Activated CD4-positive, alpha-beta T cell treated with anti-CD3 and anti-CD28 coated beads, Interleukin-2, Interleukin-6, amounts not matched to agents 100 ng/mL and 50 ng/mL, durations not matched to agents 16 hours and 8 hours (primary cell): Measurements from ENCODE around the gene OSBPL5.
"Not testable (repeated sequence)": the region's sequence is repeated elsewhere in the genome, so short reads cannot be mapped to it uniquely, and the experiment has no call there.

ENCODE experiments used
- DNase-seq: peaks from one replicate; pipeline ENCODE4 v3.0.0-alpha.2; 2020

The OSBPL5 gene

DNA sequence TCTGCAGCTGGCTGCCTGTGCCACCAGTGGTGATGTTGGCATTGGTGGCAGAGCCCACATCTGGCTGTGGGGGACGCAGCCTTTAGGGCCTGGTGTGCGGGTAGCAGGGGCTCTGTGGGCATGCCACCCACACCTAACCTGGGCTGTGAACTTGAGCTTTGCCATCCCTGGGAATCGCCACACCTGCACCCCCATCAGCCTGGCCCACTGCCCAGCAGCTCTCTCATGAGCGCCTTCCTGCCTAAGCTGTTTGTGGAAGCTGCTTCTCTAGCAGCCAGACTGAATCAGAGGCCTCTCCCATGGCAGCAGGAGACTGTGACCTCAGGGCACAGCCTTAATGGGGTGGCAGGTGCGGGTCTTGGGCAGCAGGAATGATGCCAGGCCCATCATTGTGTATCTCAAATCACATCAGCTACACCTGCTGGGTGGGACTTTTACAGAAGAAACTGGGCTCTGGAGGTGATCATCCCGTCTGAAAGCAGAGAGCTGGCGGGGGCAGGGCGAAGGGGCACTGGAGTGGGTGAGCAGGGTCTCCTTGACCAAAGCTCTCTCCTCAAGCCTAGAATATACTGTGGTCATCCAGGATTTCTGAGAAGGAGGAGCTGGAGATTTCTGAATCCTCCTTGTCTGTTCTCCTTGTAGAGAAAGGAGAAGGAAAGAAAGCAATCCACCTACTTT is 90.1 kb downstream of the OSBPL5 start:
- DNase-seq, result no peak

DNA sequence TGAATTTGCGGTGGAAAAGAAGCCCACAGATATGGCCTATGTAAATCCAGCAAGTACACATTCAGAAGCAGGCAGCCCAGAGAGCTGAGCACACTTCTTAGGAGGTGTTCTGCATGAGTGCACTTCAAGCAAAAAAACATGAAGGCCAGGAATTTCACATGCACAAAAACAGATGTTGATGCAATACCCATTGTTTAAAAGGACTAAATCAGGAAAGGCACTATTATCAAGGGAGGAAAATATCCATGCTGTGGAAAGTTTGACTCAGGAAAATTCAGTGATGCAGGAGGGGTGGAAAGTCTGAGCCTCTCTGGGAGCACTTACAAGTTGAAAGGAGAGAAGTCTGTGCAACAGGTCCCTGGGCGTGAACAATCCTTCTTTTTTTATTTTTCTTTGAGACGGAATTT is 92.1 kb downstream of the OSBPL5 start:
- no peak for DNase-seq

DNA sequence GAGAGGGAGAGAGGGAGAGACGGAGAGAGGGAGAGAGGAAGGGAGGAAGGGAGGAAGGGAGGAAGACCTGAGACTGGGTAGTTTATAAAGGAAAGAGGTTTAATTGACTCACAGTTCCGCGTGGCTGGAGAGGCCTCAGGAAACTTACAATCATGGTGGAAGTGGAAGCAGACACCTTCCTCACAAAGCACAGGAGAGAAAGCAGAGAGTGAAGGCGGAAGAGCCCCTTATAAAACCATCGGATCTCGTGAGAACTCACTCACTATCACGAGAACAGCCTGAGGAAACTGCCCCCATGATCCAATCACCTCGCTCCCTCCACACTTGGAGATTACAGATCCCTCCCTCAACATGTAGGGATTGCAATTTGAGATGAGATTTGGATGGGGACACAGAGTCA is 95.7 kb downstream of the OSBPL5 start:
- DNase-seq, result no peak

DNA sequence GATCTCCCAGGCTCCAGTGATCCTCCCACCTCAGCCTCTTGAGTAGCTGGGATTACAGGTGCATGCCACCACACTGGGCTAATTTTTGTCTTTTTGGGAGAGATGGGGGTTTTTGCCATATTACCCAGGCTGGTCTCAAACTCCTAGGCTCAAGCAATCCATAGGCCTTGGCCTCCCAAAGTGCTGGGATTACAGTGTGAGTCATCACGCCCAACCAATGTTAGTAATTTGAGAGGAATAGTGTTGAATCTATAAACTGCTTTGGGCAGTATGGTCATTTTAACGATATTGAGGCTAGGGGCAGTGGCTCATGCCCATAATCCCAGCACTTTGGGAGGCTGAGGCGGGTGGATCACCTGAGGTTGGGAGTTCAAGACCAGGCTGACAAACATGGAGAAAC is 98.8 kb downstream of the OSBPL5 start:
- not testable (repeated sequence) for DNase-seq

DNA sequence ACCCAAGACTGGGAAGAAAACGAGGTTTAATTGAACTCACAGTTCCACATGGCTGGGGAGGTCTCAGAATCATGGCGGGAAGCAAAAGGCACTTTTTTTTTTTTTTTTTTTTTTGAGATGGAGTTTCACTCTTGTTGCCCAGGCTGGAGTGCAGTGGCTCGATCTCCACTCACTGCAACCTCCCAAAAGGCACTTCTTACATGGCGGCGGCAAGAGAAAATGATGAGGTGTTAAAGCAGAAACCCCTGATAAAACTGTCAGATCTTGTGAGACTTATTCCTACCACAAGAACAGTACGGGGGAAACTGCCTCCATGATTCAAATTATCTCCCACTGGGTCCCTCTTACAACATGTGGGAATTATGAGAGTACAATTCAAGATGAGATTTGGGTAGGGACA is 100.4 kb downstream of the OSBPL5 start:
- not testable (repeated sequence) for DNase-seq

DNA sequence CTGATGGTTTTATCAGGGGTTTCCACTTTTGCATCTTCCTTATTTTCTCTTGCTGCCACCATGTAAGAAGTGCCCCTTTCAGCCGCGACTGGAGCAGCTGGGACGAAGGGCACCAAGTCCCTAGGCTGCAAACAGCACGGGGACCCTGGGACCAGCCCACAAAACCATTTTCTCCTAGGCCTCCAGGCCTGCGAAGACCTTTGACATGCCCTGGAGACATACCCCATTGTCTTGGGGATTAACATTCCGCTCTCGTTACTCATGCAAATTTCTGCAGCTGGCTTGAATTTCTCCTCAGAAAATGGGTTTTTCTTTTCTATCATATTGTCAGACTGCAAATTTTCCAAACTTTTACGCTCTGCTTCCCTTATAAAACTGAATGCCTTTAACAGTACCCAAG is 101.2 kb downstream of the OSBPL5 start:
- not testable (repeated sequence) for DNase-seq

DNA sequence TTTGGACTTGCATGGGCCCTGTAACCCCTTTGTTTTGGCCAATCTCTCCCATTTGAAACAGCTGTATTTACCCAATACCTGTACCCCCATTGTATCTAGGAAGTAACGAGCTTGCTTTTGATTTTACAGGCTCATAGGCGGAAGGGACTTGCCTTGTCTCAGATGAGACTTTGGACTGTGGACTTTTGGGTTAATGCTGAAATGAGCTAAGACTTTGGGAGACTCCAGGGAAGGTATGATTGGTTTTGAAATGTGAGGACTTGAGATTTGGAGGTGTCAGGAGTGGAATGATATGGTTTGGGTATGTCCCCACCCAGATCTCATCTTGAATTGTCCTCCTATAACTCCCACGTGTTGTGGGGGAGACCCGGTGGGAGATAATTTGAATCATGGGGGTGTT is 101.7 kb downstream of the OSBPL5 start:
- not testable (repeated sequence) for DNase-seq

DNA sequence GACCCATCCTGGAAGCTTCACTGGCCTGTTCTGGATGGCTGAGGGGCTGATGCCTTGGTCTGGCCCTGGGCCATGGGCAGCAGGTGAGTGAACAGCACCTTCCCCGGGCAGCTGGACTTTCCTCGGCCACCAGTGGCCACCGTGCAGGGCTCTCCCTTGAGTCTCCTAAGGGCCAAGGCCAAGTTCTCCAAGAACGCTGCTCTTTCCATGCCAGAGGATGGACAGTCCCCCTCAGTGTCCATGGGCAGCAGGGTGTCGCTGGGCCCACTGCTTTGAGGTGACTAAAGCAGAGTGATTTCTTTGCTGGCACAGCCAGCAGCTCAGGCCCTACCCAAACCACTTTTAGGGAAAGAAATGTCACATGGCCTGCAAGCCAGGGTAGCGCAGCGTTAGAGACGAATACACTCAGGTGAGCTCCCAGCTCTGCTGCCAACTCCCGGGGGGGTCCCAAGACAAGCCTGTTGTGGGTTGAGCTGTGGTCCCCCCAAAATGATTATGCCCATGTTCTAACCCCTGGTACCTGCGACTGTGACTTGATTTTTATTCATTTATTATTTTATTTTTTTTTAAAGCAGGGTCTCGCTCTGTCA is 104.6 kb downstream of the OSBPL5 start:
- no peak for DNase-seq

DNA sequence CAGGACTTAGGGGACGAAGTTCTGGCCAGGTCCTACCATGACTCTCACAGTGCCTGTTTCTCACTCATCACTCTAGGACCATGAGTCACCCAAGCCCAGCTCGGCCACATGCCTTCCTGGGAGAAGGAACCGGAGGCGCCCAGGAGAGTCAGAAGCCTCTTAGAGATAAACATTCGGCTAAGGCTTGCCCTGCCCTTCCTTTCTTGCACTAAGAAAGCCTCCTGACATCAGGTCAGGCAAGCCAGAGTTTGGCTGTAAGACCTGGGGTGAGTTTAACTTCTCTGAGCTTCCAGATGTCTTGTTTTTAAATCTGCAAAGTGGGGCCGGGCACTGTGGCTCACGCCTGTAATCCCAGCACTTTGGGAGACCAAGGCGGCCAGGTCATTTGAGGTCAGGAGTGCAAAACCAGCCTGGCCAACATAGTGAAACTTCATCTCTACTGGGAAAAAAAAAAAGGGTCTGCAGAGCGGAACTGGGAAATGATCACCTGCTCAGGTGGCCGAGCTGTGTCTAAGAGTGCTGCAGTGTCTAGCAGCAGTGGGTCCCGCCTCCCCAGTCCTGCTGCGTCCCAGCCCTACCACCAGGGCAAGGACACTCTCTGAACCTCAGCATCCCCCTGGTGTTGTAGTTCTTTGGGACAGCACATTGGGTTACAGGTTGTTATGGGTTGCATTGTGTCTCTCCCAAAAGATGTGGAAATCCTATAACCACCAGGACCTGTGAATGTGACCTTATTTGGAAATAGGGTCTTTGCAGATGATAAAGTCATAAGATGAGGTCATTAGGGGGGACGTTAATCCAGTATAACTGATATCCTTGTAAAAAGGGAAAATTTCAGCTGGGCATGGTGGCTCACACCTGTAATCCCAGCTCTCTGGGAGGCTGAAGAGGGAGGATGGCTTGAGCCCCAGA is 106.1 kb downstream of the OSBPL5 start:
- DNase-seq, result no peak

DNA sequence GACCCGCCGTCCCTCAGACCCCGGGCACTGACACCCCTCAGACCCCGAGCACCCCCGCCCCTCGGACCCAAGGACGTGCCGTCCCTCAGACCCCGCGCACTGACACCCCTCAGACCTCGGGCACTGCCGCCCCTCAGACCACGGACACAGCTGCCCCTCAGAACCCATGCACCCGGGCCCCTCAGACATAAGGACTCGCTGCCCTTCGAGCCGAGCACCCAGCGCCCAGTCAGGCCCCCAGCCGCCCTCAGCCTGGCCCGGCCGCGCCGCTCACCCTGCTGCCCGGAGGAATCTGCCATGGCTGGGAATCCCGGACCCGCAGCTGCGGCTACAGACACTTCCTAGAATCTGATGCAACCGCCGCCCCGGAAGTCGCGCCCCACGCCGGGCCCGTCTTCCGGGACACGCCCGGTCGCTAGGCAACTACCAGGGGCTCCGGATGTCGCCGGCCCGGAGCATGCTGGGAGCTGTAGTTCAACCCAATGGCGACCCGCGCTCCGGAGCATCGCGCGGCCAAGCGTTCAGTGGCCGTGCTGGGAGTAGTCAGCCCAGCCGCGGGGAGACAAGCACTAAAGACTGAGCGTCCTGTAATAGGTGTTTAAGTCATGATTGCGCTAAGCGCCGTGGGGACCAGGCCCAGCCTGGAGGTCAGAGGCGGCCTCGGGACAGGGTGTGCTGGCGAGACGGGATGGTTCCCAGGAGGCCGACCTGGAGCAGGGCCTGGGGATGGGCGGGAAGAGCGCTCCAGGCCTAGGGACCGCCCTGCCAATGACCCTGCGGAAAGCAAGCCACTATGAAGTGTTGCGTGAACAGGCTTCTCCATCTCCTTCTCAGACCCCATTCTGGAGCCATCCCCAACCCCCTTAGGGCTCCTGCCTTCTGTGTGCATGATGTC is 107.8 kb downstream of the OSBPL5 start, which contains the start of gene CARS1:
Gene CARS1 (minus strand): TSS at position 355 of the 895 bp plus-strand sequence. CDS start 56 bp downstream, at position 299.
- peak; percentile 96 for DNase-seq

DNA sequence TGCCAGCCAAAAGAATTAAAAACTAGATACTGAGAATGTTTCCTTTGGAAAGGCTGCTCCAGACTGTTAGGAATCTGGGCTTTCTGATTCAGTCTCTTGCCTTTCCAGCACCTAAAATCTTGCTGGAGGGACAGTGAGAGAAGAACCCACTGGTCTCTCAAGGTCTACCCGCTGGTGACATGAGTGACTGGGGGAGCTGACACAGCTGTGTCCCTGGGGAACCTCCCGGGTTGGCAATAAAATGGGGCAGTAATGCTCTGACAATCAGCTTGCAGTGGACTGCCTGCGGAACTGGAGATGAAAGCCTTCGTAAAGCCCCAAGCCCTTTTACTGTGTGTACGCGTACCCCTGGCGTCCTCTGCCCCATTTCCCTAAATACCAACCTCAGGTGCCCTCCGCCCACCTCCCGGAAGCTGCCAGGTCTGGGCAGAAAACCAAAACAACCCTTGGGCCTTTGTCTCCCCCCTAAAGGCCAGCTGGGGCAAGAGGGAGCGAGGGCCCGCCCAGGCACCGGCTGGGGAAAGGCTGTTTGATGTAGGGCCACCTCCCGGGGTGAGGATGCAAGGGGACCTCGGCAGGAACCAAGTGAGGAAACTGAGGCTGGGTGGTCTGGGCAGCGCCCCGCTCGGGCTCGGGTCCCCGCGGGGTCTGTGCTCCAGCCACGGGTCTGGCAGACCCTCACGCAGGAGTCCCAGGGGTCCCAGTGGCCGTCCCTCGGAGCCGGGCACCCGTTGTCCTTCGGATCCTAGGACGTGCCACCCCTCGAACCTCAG is 108.6 kb downstream of the OSBPL5 start:
- DNase-seq, result peak; percentile 32

DNA sequence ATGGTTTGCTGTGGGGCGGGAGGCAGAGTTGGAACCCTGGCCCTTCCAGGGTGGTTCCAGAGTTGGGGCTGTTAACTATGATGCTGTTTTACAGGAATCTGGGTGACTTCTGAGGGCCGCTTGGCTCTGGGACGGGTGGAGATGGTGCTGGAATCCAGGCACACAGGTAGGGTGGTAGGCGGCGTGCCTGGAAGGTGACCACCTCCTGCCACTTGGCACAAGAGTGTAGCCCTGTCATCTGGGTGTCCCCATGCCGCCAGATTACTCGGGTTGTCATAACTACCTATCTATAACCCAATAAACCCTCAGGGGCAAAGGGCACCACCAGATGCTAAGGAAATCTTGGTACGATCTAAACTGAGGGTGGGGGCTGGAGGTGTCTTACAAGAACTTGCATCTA is 109.2 kb downstream of the OSBPL5 start:
- no peak for DNase-seq

DNA sequence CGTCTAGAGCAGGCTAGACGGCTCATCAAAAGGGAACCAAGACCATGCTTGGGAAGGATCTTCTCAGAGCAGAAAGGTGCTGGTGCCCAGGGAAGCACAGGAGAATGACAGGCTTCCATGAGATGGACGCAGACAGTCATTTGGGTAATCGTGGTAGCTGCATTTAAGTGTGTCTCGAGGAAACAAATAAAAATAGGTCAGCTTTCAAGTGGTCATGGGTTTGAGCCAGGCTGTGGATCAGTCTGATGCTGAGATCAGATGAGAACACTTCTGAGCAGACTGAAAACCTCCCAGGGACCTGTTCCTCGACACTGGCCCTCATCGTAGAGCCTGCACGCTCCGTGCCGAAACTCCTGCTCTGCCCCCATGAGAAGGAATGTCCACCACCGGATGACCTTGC is 112.5 kb downstream of the OSBPL5 start:
- no peak for DNase-seq

DNA sequence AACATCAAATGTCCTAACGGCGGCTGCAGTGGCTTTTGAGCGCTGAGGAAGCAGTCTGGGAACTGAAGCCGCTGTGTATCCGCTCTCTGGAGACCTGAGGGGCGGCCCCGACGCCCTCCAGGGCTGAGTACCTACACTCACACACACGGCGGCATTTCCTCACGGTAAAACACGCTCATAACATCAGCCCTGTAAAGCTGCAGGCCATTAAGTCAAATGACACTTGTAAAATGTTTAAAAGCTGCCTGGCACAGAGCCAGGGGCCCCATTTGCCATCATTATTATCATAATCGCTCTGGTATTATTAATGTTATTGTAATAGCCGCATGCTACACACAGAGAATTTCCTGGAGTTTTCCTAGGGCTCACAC is 113.0 kb downstream of the OSBPL5 start:
- DNase-seq, result no peak

DNA sequence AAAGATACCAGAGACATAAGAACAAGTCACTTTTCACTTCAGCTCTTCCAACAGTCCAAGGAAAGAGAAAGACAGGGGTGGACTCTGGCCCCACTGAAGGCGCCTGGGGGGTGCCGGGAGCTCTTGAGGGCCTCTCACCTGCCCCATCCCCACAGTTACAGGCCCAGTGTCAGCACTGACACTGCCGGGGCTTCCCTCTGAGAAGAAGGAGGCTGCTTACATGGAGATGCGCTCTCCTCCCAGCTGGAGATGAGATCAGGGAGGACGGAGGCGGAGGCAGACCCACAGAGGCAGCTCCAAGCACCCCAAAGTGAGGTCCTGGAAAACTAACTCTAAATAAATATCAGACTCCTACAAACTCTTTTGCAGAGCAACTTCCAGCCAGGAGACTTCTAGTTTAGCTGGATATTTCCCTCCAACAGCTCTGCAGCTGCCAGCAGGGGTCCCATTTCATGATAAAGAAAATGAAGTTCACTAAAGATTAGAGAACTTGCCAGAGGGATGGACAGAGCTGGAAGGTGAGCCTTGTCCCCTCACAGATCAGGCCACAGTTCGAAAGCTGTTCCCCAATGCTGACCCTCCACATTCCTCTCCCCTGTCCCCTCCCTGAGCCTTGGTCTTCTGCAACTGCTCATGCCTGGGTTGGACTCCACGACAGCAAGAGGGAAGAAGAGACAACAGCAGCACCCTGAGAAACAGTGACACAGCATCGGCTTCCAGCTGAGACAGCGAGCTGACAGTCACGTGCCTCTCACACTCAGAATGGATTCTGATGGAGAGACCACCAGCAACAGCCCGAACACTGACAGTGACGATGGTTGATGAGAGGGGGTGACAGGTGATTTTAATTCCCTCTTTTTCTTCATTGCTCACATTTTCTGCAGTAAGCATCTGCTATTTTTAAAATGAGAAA is 113.7 kb downstream of the OSBPL5 start:
- no peak for DNase-seq

DNA sequence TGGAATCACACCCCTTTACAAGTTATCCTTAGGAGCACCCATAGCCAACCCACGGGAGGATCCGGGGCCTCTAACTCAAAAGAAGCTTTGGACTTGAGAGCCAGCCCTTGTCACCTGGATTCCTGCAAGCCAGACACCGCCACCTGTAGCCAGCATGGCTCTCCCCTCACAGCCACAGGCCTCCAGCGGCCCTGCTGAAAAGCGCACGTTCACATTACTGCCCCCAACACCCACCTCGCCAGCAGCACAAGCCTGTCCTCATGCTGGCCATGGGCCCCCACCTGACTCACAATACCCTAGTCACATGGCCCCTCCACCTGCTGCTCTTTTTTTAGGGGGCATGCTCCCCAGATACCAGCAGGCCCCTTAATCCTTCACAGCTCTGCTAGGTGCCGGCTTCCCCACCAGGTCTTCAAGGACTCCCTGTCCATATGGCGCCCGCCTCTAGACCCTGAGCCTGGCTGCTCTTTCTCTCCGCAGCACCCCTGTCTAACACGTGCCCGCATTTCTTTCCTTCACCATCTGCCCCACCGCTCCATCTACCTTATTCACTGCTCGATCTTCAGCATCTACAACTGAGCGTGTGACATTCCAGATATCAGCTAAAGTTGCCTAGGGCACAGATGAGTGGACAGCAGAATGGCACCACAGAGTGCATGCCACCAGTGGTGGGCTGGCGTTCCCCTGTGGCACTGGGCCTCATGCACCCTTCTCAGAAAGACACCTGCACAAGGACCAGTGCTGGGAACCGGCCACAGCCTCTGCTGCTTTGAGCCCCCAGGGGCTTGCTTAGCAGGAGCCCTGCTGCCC is 114.5 kb downstream of the OSBPL5 start:
- DNase-seq, result no peak

DNA sequence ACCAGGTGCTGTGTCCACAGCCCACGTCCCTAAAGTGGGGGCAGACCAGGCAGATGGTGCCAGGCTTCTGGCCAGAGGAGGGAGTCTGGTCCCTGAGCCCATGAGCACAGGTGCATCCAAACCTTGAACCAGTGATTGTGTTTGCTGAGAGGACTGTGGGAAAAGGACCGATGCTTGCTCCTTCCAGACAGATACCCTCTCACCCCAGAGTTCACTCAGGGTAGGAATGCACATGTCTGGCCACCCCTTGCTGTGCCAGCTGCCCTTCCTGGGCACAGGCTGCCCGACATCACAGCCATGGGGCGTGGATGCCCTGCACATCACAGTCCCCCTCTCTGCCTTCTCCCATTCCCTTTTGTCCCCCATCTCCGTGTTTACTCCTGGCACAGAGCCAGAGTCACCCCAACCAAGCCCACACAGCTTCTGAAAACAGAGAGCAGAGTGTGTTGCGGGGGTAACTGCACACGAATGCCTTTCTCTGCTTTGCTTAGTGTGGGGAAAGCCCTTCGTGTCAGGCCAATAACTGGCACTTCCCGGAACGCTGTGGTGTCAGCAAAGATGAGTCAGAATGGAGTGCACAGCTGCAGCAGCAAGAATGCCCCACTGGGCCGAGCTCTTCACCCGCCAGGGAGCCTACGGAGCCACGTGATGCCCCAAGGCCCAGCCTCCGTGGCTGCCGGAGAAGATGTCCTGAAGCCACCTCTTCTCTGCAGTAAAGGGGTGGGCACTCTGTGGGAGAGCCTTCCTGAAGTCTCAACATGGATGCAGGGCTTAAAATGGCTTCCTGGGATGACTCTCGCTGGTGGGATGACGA is 115.5 kb downstream of the OSBPL5 start:
- DNase-seq, result peak; percentile 89

DNA sequence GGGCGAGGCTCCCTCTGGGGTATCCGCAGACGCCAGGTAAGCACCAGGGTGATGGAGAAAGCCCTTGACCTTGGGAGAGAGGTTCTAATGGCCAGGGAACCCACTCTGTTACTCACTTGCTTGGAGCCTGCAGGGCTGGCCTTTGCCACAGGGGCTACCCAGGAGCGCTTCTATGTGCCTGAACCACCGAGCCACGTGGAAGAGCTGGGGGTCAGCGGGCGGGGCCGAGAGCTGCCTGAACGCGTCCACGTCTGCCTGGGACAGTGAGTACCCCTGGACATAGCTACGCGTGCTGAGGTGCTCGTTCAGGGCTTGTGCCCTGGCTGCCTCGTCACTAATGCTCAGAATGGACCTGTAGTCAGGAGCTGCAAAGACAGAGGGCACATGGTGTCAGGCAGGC is 117.5 kb downstream of the OSBPL5 start:
- DNase-seq, result no peak

DNA sequence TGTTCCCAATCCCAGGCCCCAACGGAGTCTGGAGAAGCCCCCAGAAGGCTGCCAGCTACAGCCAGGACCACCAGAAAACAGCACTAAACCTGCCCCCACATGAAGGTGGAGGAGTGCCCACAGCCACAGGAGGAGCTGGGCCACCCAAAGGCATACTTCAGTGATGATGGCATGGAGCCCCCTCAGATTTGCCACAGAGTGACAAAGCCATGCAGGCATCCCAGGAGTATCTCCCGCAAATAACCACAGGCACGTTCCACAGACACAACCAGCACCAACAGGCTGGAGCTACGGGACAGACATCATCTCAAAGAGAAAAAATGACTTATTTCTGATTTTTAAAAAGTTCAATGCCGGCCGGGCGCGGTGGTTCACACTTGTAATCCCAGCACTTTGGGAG is 118.5 kb downstream of the OSBPL5 start:
- DNase-seq, result no peak
